Measurements from ENCODE around the gene ARMC2. TPM values are rescaled to one million over a fixed set of nuclear protein-coding genes. Genes with fewer than 3 reads are reported as not detected.
"Not testable (repeated sequence)": the region's sequence is repeated elsewhere in the genome, so short reads cannot be mapped to it uniquely, and the experiment has no call there.

Gene ARMC2
- total RNA-seq, 1 experiment from 2014 or later: 3.2 TPM

- ChIA-PET POLR2A (interaction anchor here (0.7 to 1.4 kb wide), 6 partner anchors 8 to 131 kb away, joined by 3 to 4 read pairs (median 4); no protein-coding TSS in a partner anchor), CTCF (interaction anchor here (0.5 to 2.3 kb wide), 3 partner anchors 14 to 736 kb away, joined by 3 to 7 read pairs (median 3); no protein-coding TSS in a partner anchor)
- H3K4me3 Mint-ChIP-seq (ENCODE audit: unreplicated experiment): no peak overlapping the region
- no peaks in the 10 kb centered on the region for H3K27me3 Mint-ChIP-seq (ENCODE audit: insufficient read depth, unreplicated experiment)
- no peak overlapping the region for H3K27ac Mint-ChIP-seq (ENCODE audit: low read depth, unreplicated experiment)
- no peaks in the 10 kb centered on the region for H3K36me3 Mint-ChIP-seq (ENCODE audit: insufficient read depth, unreplicated experiment)
- H3K9me3 Mint-ChIP-seq (ENCODE audit: unreplicated experiment): no peaks in the 10 kb centered on the region
- TF ChIP-seq CTCF (IDR thresholded peaks at IDR 0.05; ENCODE audit: unreplicated experiment): no peak
- peaks cover 4% of the 10 kb centered on the region for H3K4me1 Mint-ChIP-seq (ENCODE audit: insufficient read depth, unreplicated experiment)
- intact Hi-C loops (cut with micrococcal nuclease): no loop called here
- BruUV-seq (replicated peaks): no TSS peak
- no peak for DNase-seq (ENCODE audit: unreplicated experiment)
These were observed 80.4 kb downstream of the ARMC2 start for GRCh38 chr6:108928650-108929049.

- CTCF ChIA-PET: interaction anchor here (1.2 kb wide), 1 partner anchor 10 kb away, joined by 4 read pairs; no protein-coding TSS in a partner anchor
These were observed 82.9 kb downstream of the ARMC2 start for GRCh38 chr6:108931090-108931489.

GRCh38 chr6:108937170-108937569 lies 88.9 kb downstream of the ARMC2 start:
- Mint-ChIP-seq H3K36me3 (ENCODE audit: insufficient read depth, unreplicated experiment) (no peaks in the 10 kb centered on the region), H3K9me3 (ENCODE audit: unreplicated experiment) (no peaks in the 10 kb centered on the region), H3K4me3 (ENCODE audit: unreplicated experiment) (peak overlapping the region; percentile 21), H3K4me1 (ENCODE audit: insufficient read depth, unreplicated experiment) (peaks cover 15% of the 10 kb centered on the region), H3K27ac (ENCODE audit: low read depth, unreplicated experiment) (no peak overlapping the region), H3K27me3 (ENCODE audit: insufficient read depth, unreplicated experiment) (no peaks in the 10 kb centered on the region)
- no peak for DNase-seq (ENCODE audit: unreplicated experiment)
- POLR2A ChIA-PET: interaction anchor here (1.0 to 1.2 kb wide), 2 partner anchors 9 to 20 kb away, joined by 3 read pairs; no protein-coding TSS in a partner anchor
- CTCF ChIA-PET: no interaction called here
- no peak for TF ChIP-seq CTCF (IDR thresholded peaks at IDR 0.05; ENCODE audit: unreplicated experiment)
- BruUV-seq (replicated peaks): no TSS peak
- intact Hi-C loops (cut with micrococcal nuclease): no loop called here

More at GRCh38 chr6:108931090-108931489, 82.9 kb downstream of the ARMC2 start:
- BruUV-seq (replicated peaks); H3K36me3 Mint-ChIP-seq (ENCODE audit: insufficient read depth, unreplicated experiment); H3K4me1 Mint-ChIP-seq (ENCODE audit: insufficient read depth, unreplicated experiment); intact Hi-C loops (cut with micrococcal nuclease); DNase-seq (ENCODE audit: unreplicated experiment); POLR2A ChIA-PET; H3K9me3 Mint-ChIP-seq (ENCODE audit: unreplicated experiment); H3K27me3 Mint-ChIP-seq (ENCODE audit: insufficient read depth, unreplicated experiment); H3K27ac Mint-ChIP-seq (ENCODE audit: low read depth, unreplicated experiment); H3K4me3 Mint-ChIP-seq (ENCODE audit: unreplicated experiment): not testable (repeated sequence)

GRCh38 chr6:108940741-108941140 lies 92.5 kb downstream of the ARMC2 start:
- ChIA-PET POLR2A (interaction anchor here (0.9 to 1.0 kb wide), 2 partner anchors 29 to 61 kb away, joined by 3 read pairs; no protein-coding TSS in a partner anchor), CTCF (interaction anchor here (1.2 kb wide), 2 partner anchors 10 to 15 kb away, joined by 3 to 4 read pairs; no protein-coding TSS in a partner anchor)
- H3K27me3 Mint-ChIP-seq (ENCODE audit: insufficient read depth, unreplicated experiment): no peaks in the 10 kb centered on the region
- TF ChIP-seq CTCF (IDR thresholded peaks at IDR 0.05; ENCODE audit: unreplicated experiment): no peak
- H3K4me1 Mint-ChIP-seq (ENCODE audit: insufficient read depth, unreplicated experiment): peaks cover 15% of the 10 kb centered on the region
- peaks cover 1% of the 10 kb centered on the region for H3K36me3 Mint-ChIP-seq (ENCODE audit: insufficient read depth, unreplicated experiment)
- H3K9me3 Mint-ChIP-seq (ENCODE audit: unreplicated experiment): no peaks in the 10 kb centered on the region
- intact Hi-C loops (cut with micrococcal nuclease): no loop called here
- BruUV-seq (replicated peaks): no TSS peak
- peak overlapping the region; percentile 23 for H3K27ac Mint-ChIP-seq (ENCODE audit: low read depth, unreplicated experiment)
- DNase-seq (ENCODE audit: unreplicated experiment): no peak
- H3K4me3 Mint-ChIP-seq (ENCODE audit: unreplicated experiment): no peak overlapping the region

Measured in MCF 10A (cell line).